Activated CD8-positive, alpha-beta memory T cell treated with anti-CD3 and anti-CD28 coated beads for 48 hours (primary cell): ENCODE data around the gene MDFI.

Source experiments
- DNase-seq, 3 experiments: peaks; one replicate each; pipeline ENCODE4 v3.0.0-alpha.2; 2020; ENCODE audit warnings: low read depth in 2 of 3, low spot score in 2 of 3

MDFI gene, protein sequence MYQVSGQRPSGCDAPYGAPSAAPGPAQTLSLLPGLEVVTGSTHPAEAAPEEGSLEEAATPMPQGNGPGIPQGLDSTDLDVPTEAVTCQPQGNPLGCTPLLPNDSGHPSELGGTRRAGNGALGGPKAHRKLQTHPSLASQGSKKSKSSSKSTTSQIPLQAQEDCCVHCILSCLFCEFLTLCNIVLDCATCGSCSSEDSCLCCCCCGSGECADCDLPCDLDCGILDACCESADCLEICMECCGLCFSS

DNA sequence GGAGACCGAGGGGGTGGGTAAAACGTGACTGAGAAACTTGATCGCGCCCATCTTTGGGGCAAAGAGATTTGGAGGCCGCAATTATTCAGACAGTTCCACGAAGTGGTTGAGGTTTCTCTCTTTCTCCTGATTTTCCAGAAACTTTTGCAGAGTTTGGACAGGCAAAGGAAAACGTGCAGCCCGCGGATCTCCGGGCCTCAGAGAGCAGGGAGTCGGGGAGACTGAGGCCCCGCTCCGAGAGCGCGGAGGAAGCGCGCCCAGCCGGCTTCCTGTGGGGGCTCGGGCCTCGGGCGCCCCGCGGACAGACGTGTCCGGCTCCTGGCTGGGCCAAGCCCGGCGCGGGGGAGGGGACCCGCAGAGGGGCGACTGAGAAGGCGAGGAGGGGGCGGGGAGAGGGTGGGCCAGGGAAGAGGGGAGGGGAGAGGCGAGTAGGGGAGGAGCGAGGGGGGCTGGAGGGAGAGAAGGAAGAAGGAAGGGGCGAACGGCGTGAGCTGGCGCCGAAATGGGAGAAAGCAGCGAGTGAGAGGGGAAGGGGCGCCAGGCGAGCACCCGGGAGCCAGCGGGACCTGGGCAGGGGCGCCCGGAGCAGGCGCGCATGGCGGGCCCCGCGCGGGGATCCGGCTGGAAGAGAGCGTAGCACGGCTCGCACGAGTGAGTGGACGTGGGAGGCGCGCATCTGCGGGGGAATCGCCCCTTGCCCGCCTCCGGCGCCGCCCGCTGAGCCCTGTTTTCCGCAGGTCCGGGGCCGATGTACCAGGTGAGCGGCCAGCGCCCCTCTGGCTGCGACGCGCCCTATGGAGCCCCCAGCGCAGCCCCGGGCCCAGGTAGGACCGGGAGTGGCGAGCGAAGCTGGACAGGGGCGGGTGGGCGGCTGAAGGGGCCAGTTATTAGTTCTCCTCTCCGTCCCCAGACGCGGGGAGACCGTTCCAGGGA lies at the start of gene MDFI:
Gene MDFI (plus strand): TSS at position 467 of the 933 bp plus-strand sequence. CDS start 282 bp downstream, at position 749.
- DNase-seq = no peak

DNA sequence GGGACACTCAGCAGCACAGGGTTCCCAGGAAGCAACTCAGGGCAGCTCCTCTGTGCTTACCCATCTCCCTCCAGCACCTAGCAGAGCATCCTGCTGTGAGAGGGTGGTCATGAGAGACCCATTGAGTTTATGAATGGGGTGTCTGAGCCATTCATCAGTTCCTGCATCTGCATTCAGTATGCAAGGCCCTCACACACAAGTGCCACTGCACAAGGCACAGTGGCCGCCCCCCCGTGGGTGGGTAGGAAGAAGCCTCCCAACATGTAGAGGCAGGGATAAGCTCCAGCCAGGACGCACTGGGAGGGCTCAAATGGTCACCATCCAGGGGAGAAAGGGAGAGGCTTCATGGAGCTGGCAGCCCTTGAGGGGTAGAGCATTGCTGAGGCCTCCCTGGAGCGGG lies 49.0 kb upstream of the MDFI start:
- DNase-seq = no peak

DNA sequence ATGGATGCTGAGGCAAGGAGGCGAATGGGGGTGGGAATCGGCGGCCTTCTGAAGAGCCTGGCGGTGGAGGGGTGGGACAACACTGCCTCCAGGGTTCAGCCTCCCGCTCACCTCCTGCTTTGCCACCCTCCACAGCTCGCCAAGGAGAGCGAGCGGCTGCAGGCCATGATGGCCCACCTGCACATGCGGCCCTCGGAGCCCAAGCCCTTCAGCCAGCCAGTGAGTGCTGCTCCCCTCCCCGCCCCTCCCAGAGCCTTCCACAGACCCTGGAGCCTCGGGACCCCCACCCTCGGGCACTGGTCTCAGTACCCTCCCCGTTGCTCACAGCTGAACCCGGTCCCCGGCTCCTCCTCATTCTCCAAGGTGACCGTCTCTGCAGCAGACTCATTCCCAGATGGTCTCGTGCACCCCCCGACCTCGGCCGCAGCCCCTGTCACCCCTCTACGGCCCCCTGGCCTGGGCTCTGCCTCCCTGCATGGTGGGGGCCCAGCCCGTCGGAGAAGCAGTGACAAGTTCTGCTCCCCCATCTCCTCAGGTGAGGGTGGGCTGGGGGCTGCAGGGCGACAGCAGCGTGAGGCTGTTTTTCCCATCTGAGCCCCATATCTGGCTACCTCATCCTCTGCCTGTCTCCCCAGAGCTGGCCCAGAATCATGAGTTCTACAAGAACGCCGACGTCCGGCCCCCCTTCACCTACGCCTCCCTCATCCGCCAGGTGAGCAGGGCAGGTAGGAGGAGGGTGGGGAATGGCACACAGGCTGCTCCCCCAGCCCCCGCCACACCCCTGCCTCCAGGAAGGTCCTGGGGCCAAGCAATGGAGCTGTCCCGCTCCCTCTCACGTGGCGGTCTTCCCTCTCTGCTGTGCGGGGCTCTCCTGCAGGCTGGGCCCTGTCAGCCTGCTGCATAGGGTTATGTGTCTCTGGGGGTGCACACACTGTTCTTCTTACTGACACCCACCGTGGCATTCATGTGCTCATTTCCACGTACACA lies 48.3 kb upstream of the MDFI start:
- no peak for DNase-seq

DNA sequence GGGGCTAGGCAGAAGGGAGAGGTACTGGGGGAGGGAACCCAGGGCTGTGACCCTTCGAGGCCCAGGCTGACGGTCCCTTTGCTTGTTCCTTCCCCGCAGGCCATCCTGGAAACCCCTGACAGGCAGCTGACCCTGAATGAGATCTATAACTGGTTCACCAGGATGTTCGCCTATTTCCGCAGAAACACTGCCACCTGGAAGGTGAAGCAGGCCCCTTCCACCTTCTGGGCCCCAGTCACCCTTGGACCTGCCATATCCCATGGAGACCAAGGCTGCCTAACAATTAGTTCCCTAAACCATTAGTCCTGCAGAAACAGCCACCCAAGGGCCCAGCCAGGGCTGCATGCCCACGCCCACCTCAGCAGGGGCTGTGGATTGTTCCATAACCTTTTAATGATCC lies 47.1 kb upstream of the MDFI start:
- no peak for DNase-seq

DNA sequence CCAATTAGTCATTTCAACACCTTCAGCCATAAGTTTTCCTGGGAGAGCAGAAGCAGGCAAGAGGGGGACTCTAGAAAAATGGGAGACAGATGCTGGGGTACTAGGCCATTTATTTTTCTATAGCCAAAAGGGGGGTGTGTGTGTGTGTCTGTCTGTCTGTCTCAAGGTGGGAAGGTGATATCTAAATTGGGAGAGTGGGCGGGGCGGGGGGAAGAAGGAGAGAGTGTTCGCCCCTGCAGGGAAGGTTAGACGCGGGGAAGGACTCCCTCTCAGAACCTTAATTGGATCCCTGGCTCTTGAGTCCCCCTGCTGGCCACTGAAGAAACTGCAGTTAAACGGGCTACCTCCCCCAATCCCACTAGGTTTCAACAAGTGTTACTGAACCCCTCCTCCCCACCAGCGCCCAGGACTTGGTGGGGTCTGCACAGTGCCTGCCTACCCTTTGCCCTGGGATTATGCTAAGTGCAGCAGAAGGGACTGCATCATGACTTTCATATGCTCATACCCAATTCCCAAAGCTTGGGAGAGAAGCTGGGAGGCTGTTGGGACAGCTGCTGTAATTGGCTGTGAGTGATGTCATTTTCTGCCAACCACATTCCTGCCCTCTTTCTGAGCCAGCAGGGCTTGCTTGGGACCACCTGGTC lies 46.3 kb upstream of the MDFI start:
- DNase-seq = peak; percentile 42 to 84 (median 73)

DNA sequence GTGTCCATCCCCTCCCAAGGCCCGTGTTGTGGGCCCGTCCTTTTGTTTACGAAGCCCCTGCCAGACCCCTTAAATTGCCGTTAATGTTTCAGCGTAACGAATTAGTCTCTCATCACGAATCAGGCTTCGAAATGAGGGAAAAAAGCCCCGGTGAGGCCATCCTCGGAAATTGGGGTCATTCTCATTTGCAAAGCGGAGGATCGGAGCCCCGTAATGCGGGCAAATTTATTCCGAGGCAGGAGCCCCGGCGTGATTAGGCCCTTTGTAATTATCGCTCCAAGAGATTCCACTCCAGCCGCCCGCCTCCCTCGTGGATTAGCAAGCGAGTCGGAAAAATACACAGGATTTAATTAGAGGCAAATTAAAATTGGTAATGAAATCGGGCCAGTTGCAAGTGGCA lies 44.9 kb upstream of the MDFI start:
- DNase-seq = no peak

DNA sequence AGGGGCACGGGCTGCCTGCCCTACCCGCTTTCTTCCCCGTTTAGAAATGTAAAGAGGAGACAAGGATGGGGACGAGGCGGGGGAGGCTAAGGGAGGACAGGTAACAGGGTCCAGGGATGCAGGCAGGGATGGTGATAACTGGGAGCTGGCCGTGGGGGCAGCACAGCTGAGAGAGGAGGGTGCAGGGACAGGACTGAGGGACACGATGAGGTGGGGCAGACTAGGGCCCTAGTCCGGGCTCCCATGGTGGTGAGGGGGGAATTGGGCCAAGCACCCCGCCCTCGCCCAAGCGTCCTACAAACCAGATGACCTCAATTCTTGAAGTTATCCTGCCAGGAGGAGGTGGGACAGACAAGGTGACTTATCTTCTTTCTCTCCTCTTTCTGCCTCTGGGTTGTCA lies 44.4 kb upstream of the MDFI start:
- no peak for DNase-seq

DNA sequence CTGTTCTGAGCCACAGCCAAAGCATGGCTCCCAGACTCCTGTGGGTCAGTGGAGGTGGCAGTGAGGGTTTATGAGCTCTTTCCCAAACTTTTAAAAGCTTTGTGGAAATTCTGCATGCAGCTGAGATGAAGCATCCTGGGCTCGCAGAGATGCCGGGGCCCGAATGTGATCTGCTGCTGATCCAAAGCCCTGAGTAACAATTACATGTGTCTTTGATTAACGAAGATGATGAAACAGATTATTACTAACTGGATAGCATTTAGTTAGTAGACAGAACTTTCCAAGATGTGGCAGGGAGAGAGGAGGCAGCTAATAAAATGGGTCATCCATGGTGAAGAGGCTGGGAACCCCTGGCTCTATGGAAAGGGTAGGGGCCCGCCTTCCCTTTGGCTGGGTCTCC lies 43.9 kb upstream of the MDFI start:
- no peak for DNase-seq

DNA sequence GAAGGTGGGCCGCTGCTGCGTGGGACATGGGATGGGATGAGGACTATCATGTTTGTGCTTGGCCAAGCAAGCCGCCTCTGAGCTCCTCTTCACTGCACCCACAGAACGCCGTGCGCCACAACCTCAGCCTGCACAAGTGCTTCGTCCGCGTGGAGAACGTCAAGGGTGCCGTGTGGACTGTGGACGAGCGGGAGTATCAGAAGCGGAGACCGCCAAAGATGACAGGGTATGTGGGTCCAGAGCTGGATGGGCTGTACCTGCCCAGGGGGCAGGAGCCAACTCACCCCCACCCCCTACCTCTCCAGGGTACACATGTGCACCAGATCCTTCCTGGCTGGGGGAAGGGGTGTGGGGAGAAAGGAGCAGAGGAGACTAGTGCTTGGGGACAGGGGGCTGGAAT lies 43.5 kb upstream of the MDFI start:
- DNase-seq = no peak

DNA sequence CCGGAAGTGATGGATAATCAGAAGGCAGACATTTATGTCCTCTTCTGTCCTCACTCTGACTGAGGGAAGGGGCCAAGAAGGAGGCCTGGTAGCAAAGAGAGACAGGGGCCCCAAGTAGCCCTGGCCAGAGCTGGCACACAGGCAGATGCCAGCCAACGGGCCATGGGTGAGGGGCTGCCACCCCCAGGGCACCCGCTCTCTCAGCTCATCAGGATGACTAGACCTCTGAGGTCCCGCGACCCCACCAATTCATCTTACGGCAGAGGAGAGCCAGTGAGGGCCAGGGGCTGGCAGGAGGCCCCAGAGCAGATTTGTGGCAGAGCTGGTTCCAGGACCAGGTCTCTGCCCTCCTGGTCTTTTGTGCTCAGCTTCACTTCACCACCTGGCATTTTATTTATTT lies 43.1 kb upstream of the MDFI start:
- DNase-seq = no peak

DNA sequence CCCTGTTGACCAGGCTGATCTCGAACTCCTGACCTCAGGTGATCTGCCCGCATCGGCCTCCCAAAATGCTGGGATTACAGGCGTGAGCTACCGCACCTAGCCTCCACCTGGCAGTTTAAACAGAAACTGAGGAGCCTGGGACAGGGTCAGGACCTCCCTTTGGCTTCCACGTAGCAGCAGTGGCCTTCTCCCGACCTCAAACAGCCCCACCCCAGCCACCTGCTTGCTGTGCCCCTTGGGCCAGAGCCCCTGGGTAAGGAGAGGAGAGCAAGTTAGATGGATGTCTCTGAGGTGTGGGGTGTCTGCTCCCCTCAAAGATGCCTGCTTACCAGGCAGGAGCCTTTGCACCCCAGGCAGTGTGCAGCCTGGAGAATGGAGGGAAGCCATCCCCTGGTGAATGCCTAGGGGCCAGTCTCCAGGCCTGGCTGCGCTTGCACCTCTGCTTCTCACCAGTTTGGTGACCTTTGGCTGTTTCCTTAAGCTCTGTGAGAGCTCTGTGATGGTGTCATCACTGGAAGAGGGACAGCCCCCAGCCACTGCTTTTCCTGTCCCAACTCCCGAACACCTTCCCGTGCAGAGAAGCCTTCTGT lies 42.1 kb upstream of the MDFI start:
- no peak for DNase-seq

DNA sequence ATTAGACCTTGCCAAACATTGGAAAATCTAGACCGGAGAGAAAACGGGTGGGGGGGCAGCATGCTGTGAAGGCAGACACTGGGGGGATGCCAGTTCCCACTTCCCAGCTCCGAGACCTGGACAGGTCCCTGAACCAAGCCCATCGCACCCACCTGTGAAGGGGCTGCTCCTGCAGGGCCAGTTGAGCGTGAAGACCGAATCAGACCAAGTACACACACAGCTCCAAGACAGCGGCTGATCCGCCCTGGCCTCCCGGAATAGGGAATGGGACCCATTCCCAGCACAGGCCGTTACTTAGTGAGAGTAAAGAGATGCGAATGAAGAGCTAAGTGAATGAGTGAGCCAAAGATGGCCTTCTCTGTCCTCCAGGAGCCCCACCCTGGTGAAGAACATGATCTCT lies 41.5 kb upstream of the MDFI start:
- DNase-seq = no peak

DNA sequence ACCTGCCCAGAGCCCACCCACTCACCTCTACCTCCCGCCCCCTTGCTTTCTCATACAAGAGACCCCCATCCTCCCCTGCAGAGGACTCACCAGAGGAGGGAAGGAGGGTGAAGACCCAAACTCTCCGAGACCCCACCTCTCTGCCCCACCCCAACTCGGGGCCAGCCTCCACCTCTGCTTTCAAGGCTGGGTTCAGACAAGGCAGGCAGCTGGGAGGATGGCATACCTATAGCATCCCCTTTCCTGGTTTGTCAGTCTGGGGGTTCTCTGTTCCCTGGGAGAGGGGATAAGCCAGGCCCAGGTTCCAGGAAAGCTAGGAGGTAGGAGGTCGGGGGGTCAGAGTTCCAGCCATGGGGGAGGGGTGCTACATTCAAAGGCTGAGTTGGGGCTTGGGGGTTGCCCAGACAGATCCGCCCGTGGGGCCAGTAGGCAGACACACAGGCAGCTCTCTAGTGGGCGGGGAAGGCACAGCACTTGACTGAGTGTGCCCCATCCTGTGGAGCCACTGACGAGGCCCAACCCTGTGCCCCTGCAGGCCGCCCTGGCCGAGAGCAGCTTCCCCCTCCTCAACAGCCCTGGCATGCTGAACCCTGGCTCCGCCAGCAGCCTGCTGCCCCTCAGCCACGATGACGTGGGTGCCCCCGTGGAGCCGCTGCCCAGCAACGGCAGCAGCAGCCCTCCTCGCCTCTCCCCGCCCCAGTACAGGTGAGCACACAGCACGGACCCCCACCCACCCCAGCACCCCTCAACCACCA lies 40.8 kb upstream of the MDFI start:
- no peak for DNase-seq

DNA sequence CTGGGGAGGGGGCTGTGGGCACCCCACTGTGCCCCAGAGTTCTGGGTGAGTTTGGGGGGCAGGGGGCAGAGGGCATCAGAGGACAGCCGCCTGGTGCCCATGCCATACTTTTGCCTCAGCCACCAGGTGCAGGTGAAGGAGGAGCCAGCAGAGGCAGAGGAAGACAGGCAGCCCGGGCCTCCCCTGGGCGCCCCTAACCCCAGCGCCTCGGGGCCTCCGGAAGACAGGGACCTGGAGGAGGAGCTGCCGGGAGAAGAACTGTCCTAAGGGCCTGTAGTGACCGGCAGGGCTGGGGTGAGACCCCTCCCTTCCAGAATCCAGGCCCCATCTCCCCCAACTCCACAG lies 39.6 kb upstream of the MDFI start:
- DNase-seq = no peak

DNA sequence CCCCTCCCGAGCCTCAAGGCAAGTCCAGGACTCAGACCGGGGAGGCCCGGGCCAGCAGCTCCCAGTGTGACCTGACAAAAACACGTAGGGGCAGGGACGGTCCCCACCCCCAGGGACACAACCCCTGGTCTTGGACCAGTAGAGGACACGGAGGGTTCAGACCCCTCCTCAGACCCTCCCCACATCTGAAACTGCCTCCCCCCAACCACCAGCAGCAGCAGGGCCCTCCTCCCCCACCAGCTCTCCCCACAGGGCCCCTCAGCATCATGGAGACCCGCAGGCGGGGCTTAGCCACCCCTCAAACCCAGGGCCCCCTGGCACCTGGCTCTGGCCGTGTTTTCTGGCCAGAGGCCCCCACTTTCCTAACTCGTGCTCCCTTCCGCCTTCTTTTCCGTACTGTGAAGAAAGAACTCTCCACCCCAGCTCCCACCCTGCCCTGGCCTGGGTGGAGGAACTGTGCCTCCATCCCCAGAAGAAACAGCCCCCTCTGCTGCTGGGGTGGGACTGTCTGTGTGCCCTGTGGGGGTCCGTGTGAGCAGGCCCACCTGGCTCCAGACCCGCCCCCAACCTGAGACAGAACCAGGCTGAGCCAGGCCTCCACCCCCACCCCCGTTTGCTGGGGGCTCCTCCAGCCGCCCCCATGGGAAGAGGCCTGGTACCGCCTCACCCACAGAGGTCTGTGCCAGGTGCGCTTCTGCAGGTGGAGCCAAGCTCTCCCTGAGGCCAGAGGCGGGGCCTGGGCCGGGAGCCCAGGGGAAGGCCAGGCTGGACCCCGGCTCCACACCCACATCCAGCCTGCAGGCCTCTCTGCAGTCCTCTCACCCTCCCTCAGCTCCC lies 39.0 kb upstream of the MDFI start:
- no peak for DNase-seq

DNA sequence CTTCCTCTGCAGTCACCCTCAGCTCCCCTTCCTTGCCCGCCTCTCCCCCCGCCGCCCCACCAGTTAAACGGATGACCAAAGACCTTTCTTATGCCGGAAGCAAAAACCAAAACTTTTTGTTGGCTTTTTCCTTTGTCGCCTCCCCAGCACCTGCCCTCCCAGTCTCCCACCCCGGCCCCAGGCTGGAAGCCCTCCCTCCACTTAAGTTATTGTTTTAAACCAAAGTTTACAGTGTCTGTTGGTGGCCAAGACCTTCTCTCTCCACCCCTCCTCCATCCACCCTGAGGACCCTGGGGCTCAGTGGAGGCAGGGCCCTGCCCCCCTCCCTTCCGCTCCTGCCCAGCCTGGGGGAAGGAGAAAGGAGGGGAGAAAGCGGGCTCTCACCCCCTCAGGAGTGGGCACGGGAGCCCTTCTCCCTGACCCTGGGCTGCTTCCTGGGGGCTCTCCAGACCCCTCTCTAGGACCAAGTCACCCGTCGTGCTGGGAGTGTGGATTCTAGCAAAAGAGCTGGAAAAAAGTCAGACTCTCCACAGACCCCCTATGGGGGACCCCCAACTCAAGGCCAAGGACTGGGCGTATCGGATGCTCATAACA lies 38.3 kb upstream of the MDFI start:
- DNase-seq = no peak

DNA sequence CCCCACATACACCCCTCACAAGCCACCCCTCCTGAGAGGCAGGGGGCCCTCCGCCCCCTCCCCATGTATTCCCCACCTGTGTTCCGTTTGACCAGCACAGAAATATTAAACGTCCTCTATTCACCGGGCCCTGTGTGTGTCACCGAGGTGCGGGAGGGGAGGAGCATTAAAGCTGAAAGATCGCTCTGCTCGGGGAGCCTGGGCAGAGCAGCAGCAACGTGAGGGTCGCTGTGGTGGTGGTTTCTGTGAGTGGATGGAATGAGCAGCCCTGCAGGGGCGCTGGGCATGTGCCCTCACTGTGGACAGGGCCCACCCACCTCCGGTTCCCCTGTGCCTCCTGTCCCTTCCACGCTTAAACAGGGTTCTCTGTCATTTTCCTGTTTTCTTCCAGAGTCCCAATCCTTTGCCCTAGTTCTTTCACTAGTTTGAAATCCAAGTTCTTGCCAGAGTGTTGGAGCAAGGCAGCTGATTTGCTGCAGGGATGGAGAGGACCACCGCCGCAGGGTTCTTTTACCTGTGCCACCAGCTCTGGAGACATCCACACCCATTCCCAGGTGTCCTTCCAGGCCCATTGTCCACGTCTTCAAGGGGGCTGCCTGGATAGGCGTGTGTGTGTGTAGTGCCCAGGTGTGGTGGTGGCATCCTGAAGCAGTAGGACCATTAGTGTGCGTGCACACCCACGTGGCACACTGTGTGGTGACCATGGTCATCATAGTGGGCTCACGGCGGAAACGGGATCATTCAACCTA lies 37.6 kb upstream of the MDFI start:
- no peak for DNase-seq

DNA sequence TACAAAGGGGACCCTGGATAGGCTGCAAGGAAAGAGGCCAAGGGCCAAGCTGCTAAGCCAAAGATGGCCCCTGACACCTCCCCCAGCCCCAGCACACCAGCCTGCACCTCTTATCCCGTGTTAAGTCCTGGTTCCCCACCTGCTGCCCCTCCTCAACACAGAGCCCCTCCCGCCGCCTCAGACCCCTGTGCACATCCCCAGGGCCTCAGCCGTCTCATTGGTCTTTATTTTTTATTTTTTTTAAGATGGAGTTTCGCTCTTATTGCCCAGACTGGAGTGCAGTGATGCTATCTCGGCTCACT lies 37.1 kb upstream of the MDFI start:
- DNase-seq = no peak
